Endothelial cell of hepatic sinusoid (primary cell): ENCODE results near the gene BABAM2.
"Not testable (repeated sequence)": the region's sequence is repeated elsewhere in the genome, so short reads cannot be mapped to it uniquely, and the experiment has no call there.

ENCODE experiments used
- in situ Hi-C: cut with HindIII; loops from 2 replicates; pipeline ENCODE4 v1.10.0; 2017; ENCODE audit warnings: low sequenced_read_pairs

The BABAM2 gene

GRCh38 chr2:27875089-27875881, 15.2 kb upstream of the BABAM2 start:
- in situ Hi-C loops, result no loop called here

GRCh38 chr2:27878825-27879224, 11.7 kb upstream of the BABAM2 start:
- in situ Hi-C loops, result no loop called here

GRCh38 chr2:27881815-27882583, 8.5 kb upstream of the BABAM2 start:
- in situ Hi-C loops, result not testable (repeated sequence)

GRCh38 chr2:27882584-27882922, 8.0 kb upstream of the BABAM2 start:
- in situ Hi-C loops, result not testable (repeated sequence)

GRCh38 chr2:27884601-27885000, 5.9 kb upstream of the BABAM2 start:
- in situ Hi-C loops, result no loop called here

GRCh38 chr2:27885234-27885633, 5.3 kb upstream of the BABAM2 start:
- in situ Hi-C loops, result no loop called here

- in situ Hi-C loops, result no loop called here
Observed at GRCh38 chr2:27885661-27886060, 4.9 kb upstream of the BABAM2 start.

GRCh38 chr2:27886322-27886721, 4.2 kb upstream of the BABAM2 start:
- in situ Hi-C loops, result no loop called here

- in situ Hi-C loops, result no loop called here
Observed at GRCh38 chr2:27887111-27887510, 3.4 kb upstream of the BABAM2 start.

GRCh38 chr2:27887830-27888229, 2.7 kb upstream of the BABAM2 start:
- in situ Hi-C loops, result no loop called here

GRCh38 chr2:27888790-27889189, 1.7 kb upstream of the BABAM2 start:
- in situ Hi-C loops, result no loop called here

GRCh38 chr2:27889774-27890145, 769 bp upstream of the BABAM2 start:
- in situ Hi-C loops, result no loop called here

- in situ Hi-C loops, result no loop called here
Observed at GRCh38 chr2:27890924-27891672, 569 bp downstream of the BABAM2 start.

GRCh38 chr2:27891673-27892105, 1.2 kb downstream of the BABAM2 start:
- in situ Hi-C loops, result no loop called here

- in situ Hi-C loops, result no loop called here
Observed at GRCh38 chr2:27893006-27893405, 2.5 kb downstream of the BABAM2 start.

GRCh38 chr2:27897717-27898116, 7.2 kb downstream of the BABAM2 start:
- in situ Hi-C loops, result no loop called here

- in situ Hi-C loops, result no loop called here
Observed at GRCh38 chr2:27901234-27901633, 10.7 kb downstream of the BABAM2 start.

GRCh38 chr2:27902098-27902497, 11.6 kb downstream of the BABAM2 start:
- in situ Hi-C loops, result no loop called here

- in situ Hi-C loops, result no loop called here
Observed at GRCh38 chr2:27903018-27903417, 12.5 kb downstream of the BABAM2 start.

- in situ Hi-C loops, result no loop called here
Observed at GRCh38 chr2:27903649-27904404, 13.3 kb downstream of the BABAM2 start.

GRCh38 chr2:27904405-27904665, 13.8 kb downstream of the BABAM2 start:
- in situ Hi-C loops, result no loop called here
